HG03095 (cell line): ENCODE measurements around the gene RIPK1.
"Not testable (repeated sequence)": the region's sequence is repeated elsewhere in the genome, so short reads cannot be mapped to it uniquely, and the experiment has no call there.

Experiments
- ATAC-seq: cut with Tn5 transposase; IDR thresholded peaks from one replicate; pipeline ENCODE4 v1.9.1; 2021; ENCODE audit warnings: moderate library complexity; ENCODE audit not compliant: unreplicated experiment

Gene RIPK1

DNA sequence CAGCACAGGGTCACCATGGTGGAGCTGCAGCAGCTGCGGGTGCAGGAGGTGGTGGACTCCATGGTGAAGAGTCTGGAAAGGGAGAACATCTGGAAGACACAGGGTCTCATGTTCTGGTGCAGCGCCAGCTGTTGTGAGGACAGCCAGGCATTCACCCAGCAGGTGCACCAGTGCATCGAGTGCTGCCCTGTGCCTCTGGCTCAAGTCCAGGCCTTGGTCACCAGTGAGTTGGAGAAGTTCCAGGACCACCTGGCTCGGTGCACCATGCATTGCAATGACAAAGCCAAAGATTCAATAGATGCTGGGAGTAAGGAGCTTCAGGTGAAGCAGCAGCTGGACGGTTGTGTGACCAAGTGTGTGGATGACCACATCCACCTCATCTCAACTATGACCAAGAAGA lies 22.9 kb upstream of the RIPK1 start:
- no peak for ATAC-seq

DNA sequence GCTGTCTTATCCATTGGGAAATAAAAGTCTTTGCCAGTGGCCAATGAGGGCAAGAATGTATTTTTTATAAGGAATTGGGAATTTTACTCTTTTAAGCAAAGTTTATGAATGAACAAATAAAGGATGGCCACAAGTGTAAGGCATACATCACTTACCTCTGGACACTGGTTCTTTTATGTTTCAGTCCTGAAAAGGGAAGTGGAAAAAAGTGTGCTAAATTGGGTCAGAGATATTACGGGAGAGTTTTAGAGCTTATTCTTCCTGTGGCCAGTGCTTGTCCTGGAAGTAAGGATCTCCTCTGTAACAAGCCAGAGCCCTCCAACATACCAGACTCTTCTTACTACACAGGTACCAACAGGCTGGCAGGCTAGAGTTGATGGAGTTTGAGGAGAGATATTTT lies 22.5 kb upstream of the RIPK1 start:
- ATAC-seq = no peak

DNA sequence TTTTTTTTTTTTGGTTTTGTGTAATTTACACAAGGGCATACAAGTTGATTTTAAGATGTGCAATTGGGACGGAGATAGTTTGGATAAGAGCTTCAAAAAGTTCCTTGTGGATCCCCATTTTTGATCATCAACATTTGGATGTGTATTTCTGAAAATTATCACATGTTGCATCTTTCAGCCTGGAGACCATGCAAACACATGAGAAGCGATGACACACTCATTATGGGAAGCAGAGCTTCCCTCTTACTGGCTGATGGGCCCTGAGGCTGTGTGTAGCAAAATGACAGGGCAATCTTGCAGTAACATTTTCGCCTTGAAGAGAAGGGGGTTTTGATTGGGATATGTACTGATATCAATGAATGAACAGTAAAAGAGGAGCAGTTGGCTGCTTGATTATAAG lies 22.0 kb upstream of the RIPK1 start:
- no peak for ATAC-seq

DNA sequence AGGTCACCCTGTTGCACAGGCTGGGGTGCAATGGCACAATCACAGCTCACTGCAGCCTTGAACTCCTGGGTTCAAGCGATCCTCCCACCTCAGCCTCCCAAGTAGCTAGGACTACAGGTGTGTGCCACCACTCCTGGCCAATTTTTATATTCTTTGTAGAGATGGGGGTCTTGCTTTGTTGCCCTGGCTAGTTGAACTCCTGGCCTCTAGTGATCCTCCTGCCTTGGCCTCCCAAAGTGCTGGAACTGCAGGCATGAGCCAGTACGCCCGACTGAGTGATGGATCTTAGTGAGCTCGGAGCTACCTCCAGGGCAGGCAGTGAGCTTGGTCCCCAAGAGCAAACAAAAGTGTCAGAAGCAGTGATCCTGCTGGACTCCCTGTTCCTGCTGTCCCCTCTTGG lies 20.3 kb upstream of the RIPK1 start:
- not testable (repeated sequence) for ATAC-seq

DNA sequence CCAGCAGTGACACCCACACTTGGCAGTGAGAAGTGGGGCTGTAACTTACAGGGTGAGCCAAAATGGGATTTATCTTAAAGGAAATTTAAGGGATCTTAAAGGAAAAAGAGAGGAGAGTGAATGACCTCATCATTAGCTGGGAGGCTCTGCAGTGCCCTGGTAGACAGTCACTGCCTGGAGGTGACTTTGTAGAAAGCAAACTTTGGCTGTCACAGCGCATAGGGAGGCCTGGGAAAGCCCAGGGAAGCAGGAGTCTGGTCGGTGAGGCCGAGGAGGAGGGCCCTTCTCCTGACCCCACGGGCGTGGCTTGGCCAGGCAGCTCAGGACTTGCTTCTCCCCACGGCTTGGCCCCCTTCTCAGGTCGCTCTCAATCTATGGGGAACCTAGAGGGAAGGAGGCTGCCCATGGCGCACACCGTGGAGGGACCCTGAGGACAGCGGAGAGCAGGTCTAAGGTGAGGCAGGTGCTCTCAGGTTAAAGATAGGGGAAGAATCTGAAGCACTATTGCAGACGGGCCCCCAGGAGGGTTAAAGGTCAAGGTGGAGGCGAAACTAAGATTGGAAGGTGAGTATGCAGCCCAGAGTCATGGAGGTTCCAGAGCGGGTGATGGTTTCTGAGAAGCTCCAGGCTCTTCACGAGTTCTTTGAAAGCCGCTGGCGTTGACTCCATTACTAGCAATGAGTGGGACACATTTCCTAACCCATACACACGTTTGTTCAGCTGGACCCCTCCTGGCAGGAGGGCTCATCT lies 15.6 kb upstream of the RIPK1 start:
- ATAC-seq = no peak

DNA sequence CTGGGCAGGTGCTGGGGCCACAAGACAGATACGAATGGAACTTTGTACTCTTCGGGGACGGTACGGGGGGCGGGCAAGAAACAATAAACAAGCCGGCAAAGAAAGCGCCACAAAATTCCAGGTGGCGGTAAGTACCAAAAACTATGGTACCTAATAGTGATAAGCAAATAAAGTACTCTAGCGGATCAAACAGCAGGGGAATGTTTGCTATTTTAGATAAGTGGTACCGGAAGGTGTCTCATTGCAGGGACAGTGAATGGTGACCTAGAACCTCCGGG lies 15.1 kb upstream of the RIPK1 start:
- no peak for ATAC-seq

DNA sequence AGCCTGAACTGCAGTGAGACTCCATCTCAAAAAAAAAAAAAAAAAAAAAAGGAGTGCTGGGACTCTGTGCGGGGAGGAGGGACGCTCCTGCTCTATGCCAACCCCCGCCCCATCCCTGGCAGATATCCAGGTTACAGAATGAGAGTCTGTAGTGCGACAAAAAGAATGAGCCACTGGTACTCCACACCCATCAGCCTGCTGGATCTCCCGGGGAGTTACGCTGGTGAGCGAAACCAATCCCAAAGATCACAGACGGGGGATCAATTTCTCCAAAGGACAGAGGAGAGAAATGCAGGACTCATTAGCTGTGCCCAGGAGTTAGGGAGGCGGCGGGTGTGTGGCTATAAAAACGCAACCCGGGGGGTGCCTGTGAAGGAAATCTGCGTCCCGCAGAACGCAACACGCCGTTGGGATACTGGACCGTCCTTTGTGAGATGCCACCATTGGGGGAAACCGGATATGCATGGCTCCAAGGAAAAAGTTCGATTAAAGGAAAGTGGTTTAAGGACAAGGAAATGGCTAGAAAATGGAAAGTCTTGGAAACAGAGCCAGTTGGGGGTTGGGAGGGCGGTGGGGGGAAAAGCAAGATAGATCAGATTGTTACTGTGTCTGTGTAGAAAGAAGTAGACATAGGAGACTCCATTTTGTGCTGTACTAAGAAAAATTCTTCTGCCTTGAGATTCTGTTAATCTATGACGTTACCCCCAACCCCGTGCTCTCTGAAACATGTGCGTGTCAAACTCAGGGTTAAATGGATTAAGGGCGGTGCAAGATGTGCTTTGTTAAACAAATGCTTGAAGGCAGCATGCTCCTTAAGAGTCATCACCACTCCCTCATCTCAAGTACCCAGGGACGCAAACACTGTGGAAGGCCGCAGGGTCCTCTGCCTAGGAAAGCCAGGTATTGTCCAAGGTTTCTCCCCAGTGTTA lies 13.8 kb upstream of the RIPK1 start:
- not testable (repeated sequence) for ATAC-seq

DNA sequence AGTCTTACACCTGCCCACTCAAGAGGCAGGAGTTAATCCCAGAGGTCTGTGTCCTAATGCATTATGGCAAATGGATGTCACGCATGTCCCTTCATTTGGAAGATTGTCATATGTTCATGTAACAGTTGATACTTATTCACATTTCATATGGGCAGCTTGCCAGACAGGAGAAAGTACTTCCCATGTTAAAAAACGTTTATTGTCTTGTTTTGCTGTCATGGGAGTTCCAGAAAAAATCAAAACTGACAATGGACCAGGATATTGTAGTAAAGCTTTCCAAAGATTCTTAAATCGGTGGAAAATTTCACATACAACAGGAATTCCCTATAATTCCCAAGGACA lies 13.2 kb upstream of the RIPK1 start:
- not testable (repeated sequence) for ATAC-seq

DNA sequence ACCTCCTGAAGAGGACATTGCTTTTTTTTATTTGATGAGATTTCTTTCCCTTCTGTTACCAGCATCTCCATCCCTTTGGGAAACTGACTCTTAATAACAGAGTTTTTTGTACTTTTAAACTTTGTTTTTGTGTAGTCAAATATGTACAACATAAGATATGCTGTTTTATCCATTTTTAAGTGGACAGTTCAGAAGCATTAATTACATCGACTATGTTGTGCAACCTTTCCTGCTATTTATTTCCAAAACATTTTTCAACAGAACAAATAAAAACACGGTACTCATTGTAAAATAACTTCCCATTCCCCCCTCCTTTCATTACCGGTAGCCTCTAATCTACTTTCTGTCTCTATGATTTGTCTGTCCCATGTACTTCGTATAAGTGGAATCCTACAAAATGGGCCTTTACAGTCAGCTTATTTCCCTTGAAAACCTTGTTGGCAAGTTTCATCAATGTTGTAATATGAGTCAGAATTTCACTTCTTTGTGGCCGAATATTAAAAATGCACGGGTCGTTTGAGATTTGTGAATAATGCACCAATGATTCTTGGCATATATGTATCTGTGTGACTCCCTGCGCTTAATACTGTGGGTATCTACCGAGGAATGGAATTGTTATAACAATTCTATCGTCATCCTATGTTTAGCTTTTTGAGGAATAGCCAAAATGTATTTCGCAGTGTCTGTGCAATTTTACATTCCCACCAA lies 11.1 kb upstream of the RIPK1 start:
- no peak for ATAC-seq

DNA sequence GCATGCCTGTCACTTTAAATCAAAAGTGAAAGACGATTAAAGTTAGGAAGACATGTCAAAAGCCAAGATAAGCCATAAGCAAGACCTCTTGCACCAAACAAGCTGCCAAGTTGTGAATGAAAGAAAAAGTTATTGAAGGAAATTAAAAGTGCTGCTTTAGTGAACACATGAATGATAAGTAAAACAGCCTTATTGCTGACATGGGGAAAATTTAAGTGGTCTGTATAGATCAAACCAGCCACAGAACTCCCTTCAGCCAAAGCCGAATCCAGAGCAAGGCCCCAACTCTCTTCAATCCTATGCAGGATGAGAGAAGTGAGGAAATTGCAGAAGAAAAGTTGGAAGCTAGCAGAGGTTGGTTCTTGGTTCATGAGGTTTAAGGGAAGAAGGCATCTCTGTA lies 9.3 kb upstream of the RIPK1 start:
- no peak for ATAC-seq

DNA sequence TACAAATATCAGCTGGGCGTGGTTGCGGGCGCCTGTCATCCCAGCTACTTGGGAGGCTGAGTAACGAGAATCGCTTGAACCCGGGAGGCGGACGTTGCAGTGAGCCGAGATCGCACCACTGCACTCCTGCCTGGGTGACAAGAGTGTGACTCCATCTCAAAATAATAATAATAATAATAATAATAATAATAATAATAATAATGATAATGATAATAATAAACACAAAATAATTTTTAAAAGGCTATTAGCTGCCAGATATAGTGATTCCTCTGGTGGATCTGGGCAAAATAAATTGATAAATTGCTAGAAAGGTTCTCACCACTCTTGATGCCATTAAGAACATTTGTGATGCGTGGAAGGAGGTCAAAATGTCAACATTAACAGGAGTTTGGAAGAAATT lies 8.2 kb upstream of the RIPK1 start:
- ATAC-seq = not testable (repeated sequence)

DNA sequence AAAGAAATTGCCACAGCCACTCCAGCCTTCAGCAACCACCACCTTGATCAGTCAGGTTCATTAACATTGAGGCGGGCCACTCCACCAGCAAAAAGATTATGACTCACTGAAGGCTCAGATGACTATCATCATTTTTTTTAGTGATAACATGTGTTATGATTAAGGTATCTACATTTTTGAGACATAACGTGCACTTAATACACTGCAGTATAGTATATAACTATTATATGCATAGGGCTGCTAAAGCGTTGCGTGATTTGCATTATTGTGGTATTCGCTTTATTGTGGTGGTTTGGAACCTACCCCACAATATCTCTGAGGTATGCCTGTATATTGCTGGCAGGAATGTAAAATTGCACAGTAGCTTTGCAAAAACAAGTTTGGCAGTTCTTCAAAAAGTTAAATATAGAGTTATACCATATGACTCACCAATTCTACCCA lies 6.8 kb upstream of the RIPK1 start:
- no peak for ATAC-seq

DNA sequence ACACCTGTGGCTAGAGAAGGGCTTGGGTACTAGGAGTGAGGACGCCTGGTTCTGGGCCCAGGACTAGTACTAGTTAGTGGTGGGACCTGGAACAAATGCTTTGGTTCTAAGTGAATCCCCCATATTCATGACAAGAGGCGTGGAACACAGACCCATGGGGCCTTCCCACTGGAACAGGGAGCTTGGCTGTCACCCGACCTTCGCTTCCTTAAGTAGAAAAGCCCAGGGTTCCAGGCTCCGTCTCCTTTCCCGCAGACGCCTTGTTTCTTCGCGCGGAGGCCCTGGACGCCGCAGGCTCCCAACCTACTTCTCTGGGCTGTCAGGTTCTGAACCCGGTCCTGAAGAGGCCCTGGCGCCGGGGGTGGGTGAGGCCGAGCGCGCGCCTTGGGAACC lies 5.0 kb upstream of the RIPK1 start:
- not testable (repeated sequence) for ATAC-seq

DNA sequence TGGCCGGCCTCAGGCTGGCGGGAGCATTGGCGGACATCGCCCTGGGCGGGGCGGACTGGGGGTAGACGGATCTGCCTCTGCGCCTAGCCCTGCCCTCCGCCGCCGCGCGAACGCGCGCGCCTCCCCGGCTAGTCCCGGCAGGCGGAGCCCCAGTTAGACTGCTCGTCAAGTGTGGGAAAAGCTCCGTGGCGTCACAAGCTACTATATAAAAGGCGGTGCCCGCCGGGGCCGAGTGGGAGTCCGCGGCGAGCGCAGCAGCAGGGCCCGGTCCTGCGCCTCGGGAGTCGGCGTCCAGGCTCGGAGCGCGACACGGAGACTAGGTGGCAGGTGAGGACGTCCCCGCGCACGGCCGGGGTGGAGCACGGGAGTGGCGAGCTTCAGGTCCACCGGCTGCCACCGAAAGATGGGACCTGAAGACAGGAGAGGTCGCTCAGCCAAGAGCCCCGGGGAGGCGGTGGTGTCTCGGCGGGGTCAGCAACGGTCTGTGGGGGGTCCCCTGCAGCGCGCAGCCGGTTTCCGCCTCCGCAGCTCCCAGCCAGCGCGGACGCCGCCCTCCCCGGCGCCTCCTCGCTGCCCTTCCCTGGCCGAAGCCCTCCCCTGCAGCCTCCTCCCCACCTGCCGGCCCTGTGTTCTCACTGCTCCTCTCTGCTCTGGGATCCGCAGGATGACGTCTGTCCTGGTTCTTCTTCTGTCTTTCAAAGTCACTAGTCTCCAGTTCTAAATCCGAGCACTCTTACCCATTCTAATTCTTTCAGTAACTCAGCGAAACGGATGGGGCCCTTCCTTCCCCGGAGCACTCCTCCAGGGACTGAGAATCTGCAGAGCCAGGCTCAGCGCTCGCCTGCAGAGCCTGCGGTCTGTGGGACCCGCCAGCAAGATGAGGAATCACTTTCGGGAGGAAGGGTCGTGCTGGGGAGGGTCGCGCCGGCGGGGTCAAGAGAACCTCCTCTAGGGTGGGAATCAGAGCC lies 4.3 kb upstream of the RIPK1 start:
- no peak for ATAC-seq

DNA sequence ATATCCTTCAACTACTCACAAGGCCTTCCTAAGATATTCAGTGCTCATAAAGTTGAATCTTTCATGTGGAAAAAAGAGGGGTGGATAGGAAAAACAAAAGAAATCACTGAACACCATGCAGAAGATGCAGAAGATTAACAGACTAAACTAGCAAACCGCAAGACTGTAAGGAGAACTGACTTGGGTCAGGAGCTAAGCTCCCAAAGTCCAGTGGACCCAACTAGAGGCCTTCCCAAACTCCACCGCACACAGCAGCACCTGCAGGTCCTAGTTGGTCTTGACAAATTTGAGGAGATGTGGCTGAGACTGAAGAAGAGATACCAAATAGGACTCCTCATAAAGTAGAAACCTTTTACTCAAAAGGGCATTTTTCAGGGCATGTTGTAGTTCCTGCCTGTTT lies 3.3 kb downstream of the RIPK1 start:
- ATAC-seq = no peak

DNA sequence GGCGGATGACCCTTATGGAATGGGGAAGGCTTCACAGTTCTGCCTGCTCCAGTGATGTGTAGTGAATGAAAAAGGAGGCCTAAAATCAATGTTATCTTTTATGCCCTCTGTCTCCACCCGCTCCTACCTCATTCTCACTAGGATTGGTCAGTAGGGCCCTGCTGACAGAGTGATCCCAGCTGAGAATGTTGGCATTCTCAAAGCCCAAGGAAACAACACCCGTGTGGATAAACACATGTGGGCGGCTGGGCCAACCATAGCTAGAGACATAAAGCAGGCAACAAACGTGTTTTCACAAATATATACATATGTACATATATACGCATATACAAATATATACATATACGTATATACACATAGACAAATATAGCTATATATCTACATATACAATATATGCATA lies 4.5 kb downstream of the RIPK1 start:
- no peak for ATAC-seq

DNA sequence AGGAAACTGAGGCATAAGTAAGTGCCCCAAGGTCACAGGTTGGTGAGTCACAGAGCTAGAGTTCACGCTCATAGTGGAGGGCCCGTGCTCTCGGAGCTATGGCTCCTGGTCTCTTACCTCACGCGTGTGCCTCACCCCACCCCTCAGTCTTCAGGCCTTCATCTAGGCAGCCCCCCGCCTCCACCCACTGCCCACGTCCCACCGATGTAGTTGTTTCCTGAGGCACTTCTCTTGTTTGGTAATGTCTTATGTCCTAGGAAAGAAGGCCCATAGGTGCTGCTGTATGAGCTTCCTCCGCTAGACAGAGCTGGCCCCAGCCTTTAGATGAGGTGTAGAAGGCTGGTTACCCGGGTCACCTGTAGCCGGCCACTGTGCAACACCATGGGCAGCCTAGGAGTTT lies 5.1 kb downstream of the RIPK1 start:
- ATAC-seq = no peak

DNA sequence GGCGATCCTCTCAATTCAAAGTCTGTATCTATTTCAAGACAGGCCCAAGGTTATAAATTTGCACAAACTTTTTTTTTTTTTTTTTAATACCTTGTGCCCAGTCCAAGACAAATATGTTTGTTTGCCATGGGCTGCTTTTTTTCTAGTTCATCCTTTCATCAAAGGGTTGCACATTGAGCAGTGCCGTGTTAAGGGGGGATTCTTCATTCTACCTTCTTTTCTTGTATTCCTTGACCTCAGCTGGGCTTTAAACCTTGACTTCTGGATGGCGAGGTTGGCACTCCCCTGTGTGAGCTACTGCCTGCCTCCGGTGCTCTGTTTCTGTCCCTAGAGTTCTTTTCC lies 7.4 kb downstream of the RIPK1 start:
- no peak for ATAC-seq

DNA sequence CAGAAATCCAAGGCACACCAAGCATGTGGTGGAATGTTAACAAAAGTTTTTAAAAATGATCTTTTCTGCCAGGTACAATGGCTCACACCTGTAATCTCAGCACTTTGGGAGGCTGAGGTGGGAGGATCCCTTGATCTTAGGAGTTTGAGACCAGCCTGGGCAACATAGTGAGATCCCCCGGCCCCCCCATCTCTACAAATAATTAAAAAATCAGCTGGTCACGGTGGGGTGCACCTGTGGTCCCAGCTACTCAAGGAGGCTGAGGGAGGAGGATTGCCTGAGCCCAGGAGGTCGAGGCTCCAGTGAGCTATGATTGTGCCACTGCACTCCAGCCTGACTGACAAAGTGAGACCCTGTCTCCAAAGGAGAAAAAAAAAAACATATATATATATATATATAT lies 8.0 kb downstream of the RIPK1 start:
- ATAC-seq = no peak

DNA sequence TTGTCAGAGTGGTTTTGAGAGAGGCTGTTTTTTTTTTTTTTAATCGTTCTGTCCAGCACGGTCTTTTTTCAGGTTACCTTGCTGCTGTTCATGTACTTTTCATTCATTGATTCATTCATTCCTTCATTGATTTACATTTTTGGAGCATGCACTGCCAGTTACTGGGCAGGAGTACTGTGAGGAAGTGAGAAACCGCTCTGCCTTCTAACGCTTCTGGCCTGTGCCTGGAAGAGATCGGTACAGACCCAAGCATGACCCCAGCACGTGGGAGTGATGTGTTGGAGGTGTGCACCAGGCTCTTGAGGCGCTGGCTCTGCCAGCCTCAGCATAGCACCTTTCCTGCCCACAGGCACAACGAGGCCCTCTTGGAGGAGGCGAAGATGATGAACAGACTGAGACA lies 9.1 kb downstream of the RIPK1 start:
- no peak for ATAC-seq

DNA sequence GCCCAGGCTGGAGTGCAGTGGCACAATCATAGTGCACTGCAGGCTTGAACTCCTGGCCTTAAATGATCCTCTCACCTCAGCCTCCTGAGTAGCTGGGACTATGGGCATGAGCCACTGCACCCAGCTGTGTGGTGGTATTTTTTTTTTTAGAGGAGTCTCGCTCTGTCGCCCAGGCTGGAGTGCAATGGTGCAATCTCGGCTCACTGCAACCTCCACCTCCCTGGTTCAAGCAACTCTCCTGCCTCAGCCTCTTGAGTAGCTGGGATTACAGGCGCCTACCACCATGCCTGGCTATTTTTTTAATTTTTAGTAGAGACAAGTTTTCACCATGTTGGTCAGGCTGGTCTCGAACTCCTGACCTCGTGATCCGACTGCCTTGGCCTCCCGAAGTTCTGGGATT lies 10.7 kb downstream of the RIPK1 start:
- not testable (repeated sequence) for ATAC-seq
